ENCODE results near the gene TUBD1. TPM values are rescaled to one million over a fixed set of nuclear protein-coding genes. Genes with fewer than 3 reads are reported as not detected.

The TUBD1 gene
- total RNA-seq, result 1.6 and 2.1 TPM in 2 replicates

GRCh38 chr17:59892924-59893675, at the start of gene TUBD1, which contains the start of gene RPS6KB1:
Gene TUBD1, minus strand, starts transcription at chr17:59892943. Its CDS starts 1,941 bp downstream, at chr17:59891002.
Gene RPS6KB1, plus strand, starts transcription at chr17:59893121. Its CDS starts 64 bp downstream, at chr17:59893185.

Small RNAs within 50 kb of the gene (small RNA-seq; reads per million reads assigned to genes)
- not detected for gene RNU6-450P
- not detected for gene RPS29P21

Other genes starting within 250 kb of the TUBD1 start
- gene PTRH2, start 185.5 kb downstream of the TUBD1 start, total RNA-seq, result 16.1 and 20.0 TPM in 2 replicates
- 230 and 238 TPM in 2 replicates for gene VMP1, start 185.3 kb downstream of the TUBD1 start, total RNA-seq
- gene RPS6KB1, start 178 bp upstream of the TUBD1 start, total RNA-seq, result 18.0 and 18.5 TPM in 2 replicates
- 13.5 TPM in 2 replicates for gene RNFT1, start 71.8 kb upstream of the TUBD1 start, total RNA-seq
- 26.8 and 29.0 TPM in 2 replicates for gene HEATR6, start 186.0 kb upstream of the TUBD1 start, total RNA-seq